Subcutaneous abdominal adipose tissue (tissue), 5 donors: Measurements from ENCODE around the gene ZBBX.

Experiments
- H3K27ac ChIP-seq: one replicate; pipeline ENCODE4 v1.7.0; 2013; ENCODE audit warnings: low read depth, mild to moderate bottlenecking, inconsistent platforms, low read length, moderate library complexity
- H3K27me3 ChIP-seq, 5 donors: one replicate each; pipeline ENCODE4 v1.7.0; 2013; ENCODE audit warnings: low read length in 5 of 5, inconsistent platforms in 1 of 5; ENCODE audit not compliant: control insufficient read depth in 5 of 5, insufficient read depth in 4 of 5
- H3K36me3 ChIP-seq, 5 donors: one replicate each; pipeline ENCODE4 v1.7.0; 2013; ENCODE audit warnings: low read length in 5 of 5; ENCODE audit not compliant: control insufficient read depth in 5 of 5, insufficient read depth in 5 of 5
- H3K4me1 ChIP-seq, 5 donors: one replicate each; pipeline ENCODE4 v1.7.0; 2013; ENCODE audit warnings: low read length in 5 of 5, mild to moderate bottlenecking in 3 of 5, moderate library complexity in 1 of 5; ENCODE audit not compliant: control insufficient read depth in 5 of 5, insufficient read depth in 5 of 5
- H3K4me3 ChIP-seq, 5 donors: one replicate each; pipeline ENCODE4 v1.7.0; 2013; ENCODE audit warnings: low read length in 5 of 5, low read depth in 1 of 5
- H3K9ac ChIP-seq, 5 donors: one replicate each; pipeline ENCODE4 v1.7.0; 2013; ENCODE audit warnings: low read length in 5 of 5, mild to moderate bottlenecking in 4 of 5, moderate library complexity in 3 of 5
- H3K9me3 ChIP-seq, 5 donors: one replicate each; pipeline ENCODE4 v1.7.0; 2013; ENCODE audit warnings: low read length in 5 of 5; ENCODE audit not compliant: control insufficient read depth in 5 of 5
- donor health status: healthy.
- donor health status: healthy.
- donor health status: healthy.
- donor health status: healthy.
- donor health status: healthy.

Gene ZBBX

DNA sequence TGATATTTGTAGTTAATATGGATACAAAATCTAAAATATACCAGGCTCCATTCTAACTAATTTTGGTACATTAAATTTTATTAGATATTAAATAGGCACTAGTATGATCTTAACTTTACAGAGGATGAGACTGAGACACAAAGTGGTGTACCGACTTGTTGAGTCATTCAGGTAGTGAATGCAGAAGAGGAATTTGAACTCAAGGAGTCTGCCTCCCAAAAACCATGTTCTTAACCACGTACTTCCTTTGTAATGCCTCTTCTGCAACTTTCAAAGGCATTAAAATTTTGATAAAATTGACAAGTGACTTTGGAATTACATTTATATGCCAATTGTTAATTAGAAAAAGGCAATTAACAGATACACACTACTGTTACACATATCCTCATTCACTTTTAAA is 61.8 kb downstream of the ZBBX start:
- no peak overlapping the region for H3K27ac ChIP-seq
- H3K4me3 ChIP-seq, result no peak overlapping the region
- H3K4me1 ChIP-seq, result no peaks in the 10 kb centered on the region
- H3K9me3 ChIP-seq, result no peaks in the 10 kb centered on the region
- H3K9ac ChIP-seq, result no peak overlapping the region
- no peaks in the 10 kb centered on the region for H3K36me3 ChIP-seq
- no peaks in the 10 kb centered on the region for H3K27me3 ChIP-seq

DNA sequence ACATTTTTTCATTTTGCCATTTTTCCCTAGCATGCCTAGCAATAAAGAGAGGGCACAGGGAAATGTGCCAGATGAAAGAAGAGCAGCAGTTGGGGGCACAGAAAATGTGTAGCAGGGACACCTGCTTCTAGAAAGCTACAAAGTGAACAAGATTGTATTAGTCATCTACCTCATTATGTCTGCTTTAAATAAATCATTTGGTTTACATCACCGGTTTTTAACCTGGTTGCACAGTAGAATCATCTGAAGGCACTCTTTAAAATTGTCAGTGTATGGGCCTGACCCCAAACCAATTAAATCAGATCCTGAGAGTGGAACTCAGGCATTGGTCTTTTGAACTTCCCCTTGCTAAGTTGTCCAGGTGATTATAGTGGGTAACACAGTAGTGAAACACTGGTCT is 73.8 kb downstream of the ZBBX start:
- H3K27ac ChIP-seq, result no peak overlapping the region

DNA sequence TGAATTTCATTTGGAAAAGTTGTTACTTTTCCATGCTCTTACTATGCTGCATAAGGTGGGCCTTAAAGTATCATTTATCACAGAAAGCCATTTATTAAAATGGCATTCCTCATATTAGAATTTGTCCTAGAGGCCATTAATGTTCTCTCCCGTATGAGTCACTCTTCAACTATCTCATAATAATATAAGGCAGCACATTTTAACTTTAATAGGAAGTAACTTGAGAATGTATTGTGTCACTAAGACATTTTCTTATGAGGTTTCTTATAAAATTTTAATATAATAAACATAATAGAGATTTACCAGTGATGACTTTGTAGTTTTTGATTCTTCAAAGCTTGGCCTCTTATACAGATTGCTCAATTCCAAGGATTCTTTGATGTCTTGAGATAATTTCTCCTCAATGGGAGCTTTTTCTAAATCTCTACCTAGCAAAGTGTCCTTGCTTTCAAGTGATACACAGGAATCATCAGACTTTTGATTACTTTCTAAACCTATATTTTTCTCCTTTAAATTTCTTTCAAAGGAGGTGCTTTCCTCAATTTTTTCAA is 74.7 kb downstream of the ZBBX start:
- Histone ChIP-seq H3K9me3 (peaks cover 0 to 15% (median 8%) of the 10 kb centered on the region in 5 donors), H3K36me3 (no peaks in the 10 kb centered on the region), H3K9ac (no peak overlapping the region), H3K4me3 (no peak overlapping the region), H3K27ac (no peak overlapping the region), H3K27me3 (no peaks in the 10 kb centered on the region), H3K4me1 (peaks cover 0 to 26% (median 25%) of the 10 kb centered on the region in 5 donors)

More for the DNA sequence above, 73.8 kb downstream of the ZBBX start:
- no peak overlapping the region for H3K4me3 ChIP-seq
- H3K9ac ChIP-seq, result no peak overlapping the region
- H3K27me3 ChIP-seq, result no peaks in the 10 kb centered on the region
- no peaks in the 10 kb centered on the region for H3K36me3 ChIP-seq
- H3K9me3 ChIP-seq, result peaks cover 0 to 15% (median 8%) of the 10 kb centered on the region in 5 donors
- peaks cover 0 to 26% (median 25%) of the 10 kb centered on the region in 5 donors for H3K4me1 ChIP-seq

DNA sequence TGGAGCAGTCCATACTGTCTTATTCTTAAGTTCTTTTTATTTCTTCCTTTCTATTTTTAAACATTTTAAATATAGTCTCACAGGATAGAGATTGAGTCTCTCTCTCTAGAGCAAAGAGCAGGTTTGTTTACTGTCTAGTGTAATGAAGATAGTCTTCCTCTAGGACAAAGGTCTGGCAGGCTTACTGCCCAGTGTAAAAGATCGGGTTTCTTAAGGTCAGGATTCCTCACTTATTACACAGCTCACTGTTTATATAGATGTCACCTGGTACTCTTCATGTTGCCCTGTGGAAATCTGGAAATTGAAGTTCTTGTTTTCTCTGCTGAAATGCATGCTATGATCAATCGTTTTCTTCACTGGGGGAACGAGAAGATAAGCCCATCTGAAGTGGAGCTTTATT is 76.0 kb downstream of the ZBBX start:
- peaks cover 0 to 3% (median 0%) of the 10 kb centered on the region in 5 donors for H3K9me3 ChIP-seq
- peaks cover 0 to 31% (median 25%) of the 10 kb centered on the region in 5 donors for H3K4me1 ChIP-seq
- H3K27ac ChIP-seq, result no peak overlapping the region
- H3K27me3 ChIP-seq, result no peaks in the 10 kb centered on the region
- no peak overlapping the region for H3K4me3 ChIP-seq
- no peaks in the 10 kb centered on the region for H3K36me3 ChIP-seq
- H3K9ac ChIP-seq, result no peak overlapping the region

DNA sequence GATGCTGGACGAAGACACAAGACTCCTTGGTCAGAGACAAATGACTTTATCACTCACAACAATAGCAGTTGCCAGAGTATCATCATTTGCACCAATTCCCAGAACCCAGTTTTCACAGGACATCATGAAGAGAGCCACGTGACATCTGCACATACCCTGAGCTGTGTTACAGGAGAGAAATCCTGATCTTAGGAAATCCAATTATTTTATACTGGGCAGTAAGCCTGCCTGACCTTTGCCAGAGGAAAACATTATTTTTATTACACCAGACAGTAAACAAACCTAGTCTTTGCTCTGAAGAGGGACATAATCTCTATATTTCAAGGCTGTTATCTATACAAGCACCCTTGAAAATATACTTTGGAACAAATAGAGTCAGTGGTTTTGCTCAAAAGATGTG is 77.4 kb downstream of the ZBBX start:
- no peaks in the 10 kb centered on the region for H3K27me3 ChIP-seq
- H3K9me3 ChIP-seq, result no peaks in the 10 kb centered on the region
- no peak overlapping the region for H3K9ac ChIP-seq
- H3K27ac ChIP-seq, result peak overlapping the region; percentile 63
- no peak overlapping the region for H3K4me3 ChIP-seq
- peaks cover 0 to 31% (median 25%) of the 10 kb centered on the region in 5 donors for H3K4me1 ChIP-seq
- no peaks in the 10 kb centered on the region for H3K36me3 ChIP-seq

DNA sequence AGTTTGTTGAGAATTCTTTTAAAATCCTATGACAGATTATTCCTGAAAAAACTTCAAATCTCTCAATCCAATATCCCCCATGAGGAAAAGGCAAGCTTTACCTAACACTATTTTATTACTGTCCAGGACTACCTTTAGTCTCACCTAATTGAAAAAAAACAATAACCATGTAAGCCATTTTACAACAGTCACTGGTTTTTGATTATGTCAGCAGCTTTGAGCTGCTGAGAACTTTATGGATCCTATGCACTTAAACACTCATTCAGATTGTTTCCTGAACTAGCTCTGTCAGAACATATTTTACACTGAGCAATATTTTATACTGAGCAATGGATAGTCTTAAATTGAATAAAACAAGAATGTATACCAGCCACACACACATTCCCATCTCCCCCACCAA is 79.9 kb downstream of the ZBBX start:
- Histone ChIP-seq H3K36me3 (no peaks in the 10 kb centered on the region), H3K4me3 (no peak overlapping the region), H3K9ac (no peak overlapping the region)

DNA sequence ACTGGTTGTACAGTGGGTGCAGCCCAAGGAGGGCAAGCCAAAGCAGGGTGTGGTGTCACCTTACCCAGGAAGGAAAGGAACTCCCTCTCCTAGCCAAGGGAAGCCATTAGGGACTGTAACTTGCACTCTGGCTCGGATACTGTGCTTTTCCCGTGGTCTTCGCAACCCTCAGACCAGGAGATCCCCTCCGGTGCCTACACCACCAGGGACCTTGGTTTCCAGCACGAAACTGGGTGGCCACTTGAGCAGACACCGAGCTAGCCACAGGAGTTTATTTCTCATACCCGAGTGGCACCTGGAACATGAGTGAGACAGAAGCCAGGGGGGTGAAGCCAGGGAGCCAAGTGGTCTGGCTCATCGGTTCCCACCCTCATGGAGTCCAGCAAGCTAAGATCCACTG is 90.7 kb downstream of the ZBBX start:
- H3K27ac ChIP-seq, result no peak overlapping the region
- H3K9ac ChIP-seq, result no peak overlapping the region
- H3K4me1 ChIP-seq, result no peaks in the 10 kb centered on the region
- H3K9me3 ChIP-seq, result no peaks in the 10 kb centered on the region
- H3K4me3 ChIP-seq, result no peak overlapping the region
- no peaks in the 10 kb centered on the region for H3K27me3 ChIP-seq
- H3K36me3 ChIP-seq, result no peaks in the 10 kb centered on the region

More for the DNA sequence above, 79.9 kb downstream of the ZBBX start:
- H3K4me1 ChIP-seq, result peaks cover 0 to 31% (median 25%) of the 10 kb centered on the region in 5 donors
- H3K27ac ChIP-seq, result no peak overlapping the region
- no peaks in the 10 kb centered on the region for H3K9me3 ChIP-seq
- no peaks in the 10 kb centered on the region for H3K27me3 ChIP-seq

DNA sequence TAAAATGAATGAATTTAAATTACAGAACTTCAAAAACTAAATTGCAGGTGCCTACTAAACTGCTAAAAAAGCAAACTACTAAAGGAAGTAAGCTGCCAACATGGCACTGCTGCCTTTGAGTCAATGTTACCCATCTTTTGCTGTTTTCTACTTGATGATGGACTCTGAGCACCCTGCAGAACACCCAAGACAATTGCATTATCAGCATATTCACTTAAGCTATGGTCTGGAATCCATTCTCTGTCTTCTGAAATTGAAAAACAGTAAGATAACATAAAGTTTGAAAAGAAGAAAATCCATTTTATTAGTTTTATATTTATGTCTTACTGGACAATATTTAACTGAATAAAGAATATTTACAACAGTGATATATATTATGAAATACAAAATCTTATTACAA is 91.4 kb downstream of the ZBBX start:
- Histone ChIP-seq H3K4me3 (no peak overlapping the region), H3K4me1 (no peaks in the 10 kb centered on the region), H3K27me3 (no peaks in the 10 kb centered on the region), H3K36me3 (no peaks in the 10 kb centered on the region), H3K9me3 (no peaks in the 10 kb centered on the region), H3K27ac (no peak overlapping the region), H3K9ac (no peak overlapping the region)

DNA sequence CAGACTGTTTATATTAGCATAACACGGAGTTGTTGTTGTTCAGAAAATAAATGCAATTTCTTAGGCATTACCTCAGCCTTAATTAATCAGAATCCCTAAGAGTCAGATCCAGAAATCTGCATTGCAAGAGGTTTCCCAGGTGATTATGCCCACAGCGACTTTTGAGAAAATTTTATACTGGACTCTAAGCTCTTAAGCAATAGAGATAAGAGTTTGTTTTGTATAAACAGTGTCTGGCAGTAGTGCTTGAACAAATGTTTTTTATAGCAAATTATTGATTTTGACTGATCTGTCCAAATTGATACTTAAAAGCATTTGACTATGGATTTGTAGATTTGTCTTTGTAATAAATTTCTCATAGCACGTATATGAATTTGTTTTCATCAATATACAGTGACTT is 92.8 kb downstream of the ZBBX start:
- no peaks in the 10 kb centered on the region for H3K9me3 ChIP-seq
- H3K36me3 ChIP-seq, result no peaks in the 10 kb centered on the region
- H3K4me3 ChIP-seq, result no peak overlapping the region
- no peak overlapping the region for H3K27ac ChIP-seq
- no peaks in the 10 kb centered on the region for H3K4me1 ChIP-seq
- no peak overlapping the region for H3K9ac ChIP-seq
- H3K27me3 ChIP-seq, result no peaks in the 10 kb centered on the region

DNA sequence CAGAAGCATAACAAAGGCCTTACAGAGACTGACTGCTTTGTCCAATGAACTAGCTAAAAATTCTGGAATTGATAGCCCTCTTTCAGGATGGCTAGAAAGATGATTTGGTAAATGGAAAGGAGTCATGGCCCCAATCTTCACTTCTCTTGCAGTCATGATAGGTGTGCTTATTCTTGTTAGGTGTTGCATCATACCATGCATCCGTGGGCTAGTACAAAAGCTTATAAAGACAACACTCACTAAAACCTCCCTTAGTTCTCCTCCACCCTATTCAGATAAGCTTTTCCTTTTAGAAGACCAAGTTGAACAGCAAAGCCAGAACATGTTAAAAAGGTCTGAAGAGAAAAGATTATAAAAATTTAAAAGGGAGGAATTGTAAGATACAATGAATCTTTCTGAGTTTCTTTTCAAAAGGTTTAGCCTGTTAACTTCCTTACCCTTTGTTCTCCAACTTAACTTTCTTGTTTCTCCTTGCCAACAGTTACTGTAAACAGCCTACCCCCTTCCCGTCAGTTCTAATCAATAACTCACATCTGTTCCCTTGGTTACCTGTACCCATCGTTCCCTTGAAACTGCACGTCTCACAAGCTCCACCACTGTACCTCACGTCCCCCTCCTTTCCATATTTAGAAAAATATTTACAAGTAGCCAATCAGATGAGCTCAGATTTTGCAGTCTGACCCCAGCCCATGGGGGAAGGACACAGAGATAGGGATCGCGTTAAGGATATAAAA is 105.8 kb downstream of the ZBBX start:
- Histone ChIP-seq H3K4me1 (peaks cover 0 to 5% (median 0%) of the 10 kb centered on the region in 5 donors), H3K27ac (no peak overlapping the region), H3K4me3 (no peak overlapping the region), H3K9ac (no peak overlapping the region), H3K36me3 (no peaks in the 10 kb centered on the region), H3K9me3 (no peaks in the 10 kb centered on the region), H3K27me3 (no peaks in the 10 kb centered on the region)
